Adrenal gland (tissue), 12 donors: ENCODE measurements around the gene KIFC1. TPM values are rescaled to one million over a fixed set of nuclear protein-coding genes. Genes with fewer than 3 reads are reported as not detected.

Source experiments
- DNase-seq, 7 donors: peaks; one replicate each; pipeline ENCODE4 v3.0.0-alpha.2; 2019 to 2020
- H3K27ac ChIP-seq, 5 donors: fragments of 200-600 bp; sonication (generic) in 4 of 5; 1 replicate in 3 of 5; 2 replicates in 2 of 5; pipeline versions ENCODE4 v1.5.1 to v1.8.0; 2016 to 2020; ENCODE audit warnings: mild to moderate bottlenecking in 1 of 5
- H3K27me3 ChIP-seq: fragments of 200-600 bp; 2 replicates; pipeline ENCODE4 v1.8.0; 2021
- H3K36me3 ChIP-seq, 2 donors: fragments of 200-600 bp; replicated peaks in 1 of 2; 1 replicate in 1 of 2; 2 replicates in 1 of 2; pipeline versions ENCODE4 v1.5.1 to v1.8.0; 2018 to 2022
- H3K4me1 ChIP-seq, 2 donors: fragments of 200-600 bp; replicated peaks in 1 of 2; 1 replicate in 1 of 2; 2 replicates in 1 of 2; pipeline versions ENCODE4 v1.5.1 to v1.8.0; 2018 to 2021
- H3K4me3 ChIP-seq, 4 donors: fragments of 200-600 bp; sonication (generic) in 3 of 4; one replicate each; pipeline ENCODE4 v1.5.1; 2016 to 2018
- H3K9me3 ChIP-seq, 3 donors: fragments of 200-600 bp; sonication (generic) in 1 of 3; replicated peaks in 1 of 3; 1 replicate in 2 of 3; 2 replicates in 1 of 3; pipeline versions ENCODE4 v1.5.1 to v1.8.0; 2016 to 2021
- POLR2A ChIP-seq, 2 donors: fragments of 450-650 bp; IDR thresholded peaks; one replicate each; pipeline ENCODE4 v1.6.1; 2017; ENCODE audit warnings: antibody characterized with exemption in 2 of 2, mild to moderate bottlenecking in 2 of 2, moderate library complexity in 1 of 2
- WGBS, 4 donors: extraction: QIAGEN DNeasy Blood & Tissue Kit in 2 of 4; methylation state at CpG; one replicate each; pipeline versions ENCODE4 v1.1.5 to v1.1.7; 2013 to 2017; 5-methylcytosine and 5-hydroxymethylcytosine counted together
- intact Hi-C, 2 donors: fragments of 100-400 bp; cut with DNase I; formaldehyde crosslinking; loops; one replicate each; pipeline versions ENCODE4 v1.14.1 to v1.15.0; 2022 to 2023
- polyA plus RNA-seq, 3 donors: library from polyadenylated mRNA; stranded (reverse); fragments of 200-250 nt in 2 of 3; fragments of 350-450 nt in 1 of 3; fragmentation: Illumina TruSeq in 1 of 3; extraction: RNeasy Lipid Tissue Mini Kit (QIAGEN cat#74804) in 1 of 3; gene quantifications; one replicate each; pipeline ENCODE4 v1.2.3, GENCODE V29; 2013 to 2014
- total RNA-seq, 9 donors: library from RNA; depleted of rRNA in 4 of 9; stranded (reverse); fragments of >200 nt in 4 of 9; fragments of 120-200 nt in 1 of 9; fragmentation: NEBNext Ultra II Directional in 1 of 9; extraction: Animal tissue kit (Norgen Biotek cat#: 25700) in 1 of 9; gene quantifications; one replicate each; pipeline versions ENCODE4 v1.1.0 to v1.2.4, GENCODE V29; 2013 to 2023
- TF ChIP-seq, protein P1 (sequence below), 6 experiments: fragments of 450-650 bp in 4 of 6; fragments of 200-600 bp in 2 of 6; sonication (generic) in 1 of 6; IDR thresholded peaks; 1 replicate in 5 of 6; 2 replicates in 1 of 6; pipeline versions ENCODE4 v1.5.1 to v1.8.0; 2016 to 2021; ENCODE audit warnings: antibody characterized with exemption in 6 of 6, mild to moderate bottlenecking in 2 of 6, moderate library complexity in 1 of 6
- donor health status: healthy with polysubstance abuse.
- donor health status: Bipolar disorder and iron deficiency.
- donor health status: DM: yes; HTN: yes; CAD: no.
- donor health status: DM: no; HTN: no; CAD: no.
- donor health status: DM: no; HTN: no; CAD: no.
- donor health status: DM: yes; HTN: yes; CAD: no.

Gene KIFC1
- total and polyA plus RNA-seq, 12 donors: 0.60 to 9.5 (median 1.4) TPM; not detected in 1

DNA sequence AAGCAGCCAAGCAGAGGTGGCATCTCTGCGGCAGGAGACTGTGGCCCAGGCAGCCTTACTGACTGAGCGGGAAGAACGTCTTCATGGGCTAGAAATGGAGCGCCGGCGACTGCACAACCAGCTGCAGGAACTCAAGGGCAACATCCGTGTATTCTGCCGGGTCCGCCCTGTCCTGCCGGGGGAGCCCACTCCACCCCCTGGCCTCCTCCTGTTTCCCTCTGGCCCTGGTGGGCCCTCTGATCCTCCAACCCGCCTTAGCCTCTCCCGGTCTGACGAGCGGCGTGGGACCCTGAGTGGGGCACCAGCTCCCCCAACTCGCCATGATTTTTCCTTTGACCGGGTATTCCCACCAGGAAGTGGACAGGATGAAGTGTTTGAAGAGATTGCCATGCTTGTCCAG is 13.3 kb downstream of the KIFC1 start:
- Histone ChIP-seq H3K9me3 (no peaks in the 10 kb centered on the region), H3K27me3 (no peaks in the 10 kb centered on the region), H3K4me3 (no peak overlapping the region), H3K4me1 (no peaks in the 10 kb centered on the region), H3K27ac (no peak overlapping the region), H3K36me3 (no peaks in the 10 kb centered on the region)
- 91 to 95% (median 94%) methylated on average over 9 to 17 of the region's 17 CpGs for WGBS, 4 donors
- TF ChIP-seq, protein P1, sequence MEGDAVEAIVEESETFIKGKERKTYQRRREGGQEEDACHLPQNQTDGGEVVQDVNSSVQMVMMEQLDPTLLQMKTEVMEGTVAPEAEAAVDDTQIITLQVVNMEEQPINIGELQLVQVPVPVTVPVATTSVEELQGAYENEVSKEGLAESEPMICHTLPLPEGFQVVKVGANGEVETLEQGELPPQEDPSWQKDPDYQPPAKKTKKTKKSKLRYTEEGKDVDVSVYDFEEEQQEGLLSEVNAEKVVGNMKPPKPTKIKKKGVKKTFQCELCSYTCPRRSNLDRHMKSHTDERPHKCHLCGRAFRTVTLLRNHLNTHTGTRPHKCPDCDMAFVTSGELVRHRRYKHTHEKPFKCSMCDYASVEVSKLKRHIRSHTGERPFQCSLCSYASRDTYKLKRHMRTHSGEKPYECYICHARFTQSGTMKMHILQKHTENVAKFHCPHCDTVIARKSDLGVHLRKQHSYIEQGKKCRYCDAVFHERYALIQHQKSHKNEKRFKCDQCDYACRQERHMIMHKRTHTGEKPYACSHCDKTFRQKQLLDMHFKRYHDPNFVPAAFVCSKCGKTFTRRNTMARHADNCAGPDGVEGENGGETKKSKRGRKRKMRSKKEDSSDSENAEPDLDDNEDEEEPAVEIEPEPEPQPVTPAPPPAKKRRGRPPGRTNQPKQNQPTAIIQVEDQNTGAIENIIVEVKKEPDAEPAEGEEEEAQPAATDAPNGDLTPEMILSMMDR (IDR thresholded peaks at IDR 0.05): no peak
- TF ChIP-seq POLR2A (IDR thresholded peaks at IDR 0.05): no peak
- intact Hi-C loops: no loop called here
- DNase-seq: no peak

DNA sequence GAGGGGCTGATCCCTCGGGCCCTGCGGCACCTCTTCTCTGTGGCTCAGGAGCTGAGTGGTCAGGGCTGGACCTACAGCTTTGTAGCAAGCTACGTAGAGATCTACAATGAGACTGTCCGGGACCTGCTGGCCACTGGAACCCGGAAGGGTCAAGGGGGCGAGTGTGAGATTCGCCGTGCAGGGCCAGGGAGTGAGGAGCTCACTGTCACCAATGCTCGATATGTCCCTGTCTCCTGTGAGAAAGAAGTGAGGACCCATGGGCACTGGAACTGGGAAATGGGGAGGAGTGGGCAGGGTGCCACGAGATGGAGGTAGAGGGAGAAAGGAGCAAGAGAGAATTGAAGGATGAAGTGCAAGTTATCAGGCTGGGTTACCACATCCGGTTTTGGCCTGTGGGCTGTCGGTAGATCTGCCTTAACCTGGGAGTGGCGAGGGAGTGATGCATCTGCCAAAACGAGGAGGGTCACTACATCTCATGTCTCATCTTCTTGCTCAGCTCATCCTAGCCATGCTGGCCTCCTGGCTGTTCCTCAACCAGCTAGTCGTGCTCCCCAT is 13.8 kb downstream of the KIFC1 start:
- intact Hi-C loops: no loop called here
- no peaks in the 10 kb centered on the region for H3K27me3 ChIP-seq
- WGBS, 4 donors: 92 to 95% (median 94%) methylated on average over 15 of the region's 15 CpGs
- H3K9me3 ChIP-seq: no peaks in the 10 kb centered on the region
- H3K27ac ChIP-seq: no peak overlapping the region
- no peaks in the 10 kb centered on the region for H3K4me1 ChIP-seq
- no peaks in the 10 kb centered on the region for H3K36me3 ChIP-seq
- H3K4me3 ChIP-seq: no peak overlapping the region
- DNase-seq: no peak
- TF ChIP-seq, protein P1 (IDR thresholded peaks at IDR 0.05): no peak

DNA sequence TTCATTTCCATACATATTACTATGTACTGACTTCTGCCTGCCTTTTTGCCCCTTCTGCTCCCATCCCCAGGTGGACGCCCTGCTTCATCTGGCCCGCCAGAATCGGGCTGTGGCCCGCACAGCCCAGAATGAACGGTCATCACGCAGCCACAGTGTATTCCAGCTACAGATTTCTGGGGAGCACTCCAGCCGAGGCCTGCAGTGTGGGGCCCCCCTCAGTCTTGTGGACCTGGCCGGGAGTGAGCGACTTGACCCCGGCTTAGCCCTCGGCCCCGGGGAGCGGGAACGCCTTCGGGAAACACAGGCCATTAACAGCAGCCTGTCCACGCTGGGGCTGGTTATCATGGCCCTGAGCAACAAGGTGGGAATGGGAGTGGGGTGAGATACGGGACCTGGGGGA is 14.5 kb downstream of the KIFC1 start:
- intact Hi-C loops: no loop called here

DNA sequence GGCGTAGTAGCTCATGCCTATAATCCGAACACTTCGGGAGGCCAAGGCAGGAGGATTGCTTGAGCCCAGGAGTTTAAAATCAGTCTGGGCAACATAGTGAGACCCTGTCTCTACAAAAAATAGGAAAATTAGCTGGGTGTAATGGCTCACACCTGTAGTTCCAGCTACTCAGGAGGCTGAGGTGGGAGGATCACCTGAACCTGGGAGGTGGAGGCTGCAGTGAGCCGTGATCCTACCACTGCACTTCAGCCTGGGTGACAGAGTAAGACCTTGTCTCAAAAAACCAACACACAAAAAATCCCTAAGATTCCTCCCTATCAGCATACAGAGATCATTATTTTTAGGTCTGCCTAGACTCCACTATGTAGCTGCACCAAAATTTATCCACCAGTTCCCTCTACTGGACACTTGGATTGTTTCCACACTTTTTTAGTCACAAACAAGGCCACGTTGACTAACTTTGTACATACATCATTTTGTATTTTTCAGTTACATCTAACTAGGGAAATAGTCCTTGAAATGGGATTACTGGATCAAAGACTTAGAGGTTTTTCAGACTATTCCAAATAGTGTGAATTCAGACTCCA is 15.6 kb downstream of the KIFC1 start:
- whole genome bisulfite sequencing, 4 donors: 66 to 73% (median 70%) methylated on average over 5 of the region's 5 CpGs
- Histone ChIP-seq H3K9me3 (no peaks in the 10 kb centered on the region), H3K27me3 (no peaks in the 10 kb centered on the region), H3K4me3 (no peak overlapping the region), H3K36me3 (peaks cover 0 to 2% of the 10 kb centered on the region in 2 donors), H3K4me1 (peaks cover 7% of the 10 kb centered on the region in 2 donors), H3K27ac (peak overlapping the region in 2 of 5 donors; percentile 52 to 54)
- TF ChIP-seq POLR2A (IDR thresholded peaks at IDR 0.05): no peak
- TF ChIP-seq, protein P1 (IDR thresholded peaks at IDR 0.05): peak; percentile 33 to 55 (median 49)
- intact Hi-C loops: no loop called here
- peak in 1 of 7 donors; percentile 37 for DNase-seq

More for the DNA sequence above, 14.5 kb downstream of the KIFC1 start:
- Histone ChIP-seq H3K4me1 (no peaks in the 10 kb centered on the region), H3K36me3 (no peaks in the 10 kb centered on the region), H3K27ac (no peak overlapping the region), H3K9me3 (no peaks in the 10 kb centered on the region), H3K4me3 (no peak overlapping the region), H3K27me3 (no peaks in the 10 kb centered on the region)
- DNase-seq: no peak
- 93 to 99% (median 95%) methylated on average over 8 to 17 of the region's 17 CpGs for WGBS, 4 donors
- TF ChIP-seq, protein P1 (IDR thresholded peaks at IDR 0.05): no peak
- TF ChIP-seq POLR2A (IDR thresholded peaks at IDR 0.05): no peak
